GM21360 (cell line): ENCODE measurements around the gene GTPBP10.

Source experiments
- ATAC-seq: cut with Tn5 transposase; IDR thresholded peaks from one replicate; pipeline ENCODE4 v1.9.1; 2021; ENCODE audit warnings: mild to moderate bottlenecking, moderate library complexity; ENCODE audit not compliant: unreplicated experiment

The GTPBP10 gene

GRCh38 chr7:90425376-90425775, 78.9 kb downstream of the GTPBP10 start:
- ATAC-seq = no peak

GRCh38 chr7:90430614-90431460, 84.3 kb downstream of the GTPBP10 start:
- no peak for ATAC-seq

GRCh38 chr7:90432752-90433151, 86.2 kb downstream of the GTPBP10 start:
- no peak for ATAC-seq

- ATAC-seq = no peak
These were observed 86.7 kb downstream of the GTPBP10 start for GRCh38 chr7:90433221-90433620.
